A549 (cell line): ENCODE measurements around the gene CTAGE15. TPM values are rescaled to one million over a fixed set of nuclear protein-coding genes. Genes with fewer than 3 reads are reported as not detected.
"Not testable (repeated sequence)": the region's sequence is repeated elsewhere in the genome, so short reads cannot be mapped to it uniquely, and the experiment has no call there.

ENCODE experiments used
- ATAC-seq, 2 experiments: fragments of 200-7000 bp in 1 of 2; fragments of >200 bp in 1 of 2; cut with Nextera tagmentation in 1 of 2; cut with Tn5 transposase in 1 of 2; 3 replicates each; pipeline versions ENCODE4 v1.8.0 to v1.9.1; 2018 to 2020; ENCODE audit warnings: mild to moderate bottlenecking in 1 of 2, moderate library complexity in 1 of 2
- CTCF ChIA-PET: fragments of 300-600 bp; sonication (Branson Sonifier 250); formaldehyde crosslinking; extraction: SDS; loops from one replicate; lab custom pipeline; 2021; ENCODE audit warnings: antibody characterized with exemption, inconsistent platforms; lab: Yijun Ruan, JAX
- POLR2A ChIA-PET: fragments of 350-600 bp; formaldehyde crosslinking; extraction: SDS; loops from one replicate; lab custom pipeline; 2021; ENCODE audit warnings: antibody characterized with exemption, inconsistent platforms; lab: Yijun Ruan, JAX
- DNase-seq, 2 experiments: peaks; one replicate each; pipeline versions ENCODE4 v3.0.0 to v3.0.0-alpha.2; 2011 to 2016; ENCODE audit warnings: low read depth in 1 of 2, low spot score in 1 of 2
- FAIRE-seq: peaks from 2 replicates; lab custom pipeline; 2011; peaks lifted over from hg19 to GRCh38; lab: Jason Lieb, UNC
- H3K27ac ChIP-seq, 2 experiments: fragments of >200 bp; sonication (Bioruptor Twin); formaldehyde crosslinking; 3 replicates each; pipeline ENCODE4 v1.5.1; 2016 to 2017
- H3K4me1 ChIP-seq: fragments of >200 bp; sonication (Bioruptor Twin); formaldehyde crosslinking; 3 replicates; pipeline ENCODE4 v1.6.1; 2016
- H3K4me2 ChIP-seq: fragments of >200 bp; sonication (Bioruptor Twin); formaldehyde crosslinking; 3 replicates; pipeline ENCODE4 v1.6.1; 2016
- H3K4me3 ChIP-seq: fragments of >200 bp; sonication (Bioruptor Twin); formaldehyde crosslinking; 3 replicates; pipeline ENCODE4 v1.5.1; 2016
- H3K9me3 ChIP-seq: fragments of >200 bp; sonication (Bioruptor Twin); formaldehyde crosslinking; 3 replicates; pipeline ENCODE4 v1.6.1; 2016
- WGBS: methylation state at CpG from one replicate; pipeline ENCODE4 v1.1.6; 2017; ENCODE audit errors: missing lambda C conversion rate; 5-methylcytosine and 5-hydroxymethylcytosine counted together
- polyA minus RNA-seq: library from RNA; depleted of rRNA, polyadenylated mRNA; stranded (reverse); fragments of >200 nt; gene quantifications from 2 replicates; pipeline ENCODE4 v1.2.3, GENCODE V29; 2011; rRNA and poly(A)+ RNA removed
- polyA plus RNA-seq, 4 experiments: library from polyadenylated mRNA; depleted of rRNA in 3 of 4; stranded (reverse); fragments of >200 nt; fragmentation: RNase III in 1 of 4; extraction: RNeasy Plus Mini Kit Qiagen cat#74134 plus additional on column Dnase treatment in 1 of 4; gene quantifications; 2 replicates in 3 of 4; 3 replicates in 1 of 4; pipeline ENCODE4 v1.2.3, GENCODE V29; 2011 to 2017

Gene CTAGE15
- polyA plus RNA-seq (2011; rRNA removed): not detected in 2 replicates
- polyA plus RNA-seq (2012; cell fraction: cytosol; rRNA removed): not detected in 2 replicates
- not detected in 2 replicates for polyA plus RNA-seq (2012; cell fraction: nucleus; rRNA removed)
- polyA plus RNA-seq (2017; fragmentation: RNase III; extraction: RNeasy Plus Mini Kit Qiagen cat#74134 plus additional on column Dnase treatment): not detected in 3 replicates
- polyA minus RNA-seq: 0.08 and 0.10 TPM in 2 replicates

- H3K9me3 ChIP-seq, H3K4me1 ChIP-seq, H3K27ac ChIP-seq, DNase-seq, CTCF ChIA-PET, H3K4me2 ChIP-seq, H3K4me3 ChIP-seq, ATAC-seq, POLR2A ChIA-PET, FAIRE-seq: not testable (repeated sequence)
- 89% methylated on average over 2 of the region's 20 CpGs for WGBS
Measured at GRCh38 chr7:143571501-143571900, at the start of gene CTAGE15. CTAGE15 (plus strand) TSS chr7:143571801; CDS start chr7:143571818, 17 bp downstream.

GRCh38 chr7:143522309-143522916, 49.2 kb upstream of the CTAGE15 start:
- ATAC-seq: peak; percentile 98 to 99
- FAIRE-seq: peak; percentile 98
- H3K9me3 ChIP-seq, POLR2A ChIA-PET, H3K4me3 ChIP-seq, CTCF ChIA-PET, H3K27ac ChIP-seq, DNase-seq, H3K4me2 ChIP-seq: not testable (repeated sequence)
- H3K4me1 ChIP-seq: peaks cover 25% of the 10 kb centered on the region
- no CpG with 5 or more reads among the region's 9 CpGs for WGBS

- CTCF ChIA-PET, ATAC-seq, H3K4me1 ChIP-seq: not testable (repeated sequence)
Measured at GRCh38 chr7:143531169-143531926, 40.3 kb upstream of the CTAGE15 start.

GRCh38 chr7:143531932-143532331, 39.7 kb upstream of the CTAGE15 start:
- POLR2A ChIA-PET, ATAC-seq, H3K9me3 ChIP-seq, H3K4me2 ChIP-seq, DNase-seq, H3K4me1 ChIP-seq, CTCF ChIA-PET, FAIRE-seq, H3K4me3 ChIP-seq, H3K27ac ChIP-seq: not testable (repeated sequence)
- no CpG with 5 or more reads among the region's 1 CpG for WGBS

More at GRCh38 chr7:143531169-143531926, 40.3 kb upstream of the CTAGE15 start:
- DNase-seq, H3K27ac ChIP-seq, H3K9me3 ChIP-seq, H3K4me3 ChIP-seq, H3K4me2 ChIP-seq, FAIRE-seq, POLR2A ChIA-PET: not testable (repeated sequence)
- WGBS: 95% methylated on average over 2 of the region's 6 CpGs

GRCh38 chr7:143533213-143533839, 38.3 kb upstream of the CTAGE15 start:
- peak; percentile 98 to 99 for ATAC-seq
- H3K27ac ChIP-seq, CTCF ChIA-PET, FAIRE-seq, POLR2A ChIA-PET, H3K9me3 ChIP-seq, DNase-seq, H3K4me3 ChIP-seq, H3K4me1 ChIP-seq: not testable (repeated sequence)
- H3K4me2 ChIP-seq: peak overlapping the region; percentile 47; the same call in 2 of the 3 replicates
- no CpG with 5 or more reads among the region's 6 CpGs for WGBS

- ATAC-seq, H3K4me3 ChIP-seq, CTCF ChIA-PET, H3K27ac ChIP-seq, POLR2A ChIA-PET, H3K4me1 ChIP-seq, H3K9me3 ChIP-seq, FAIRE-seq, H3K4me2 ChIP-seq, DNase-seq: not testable (repeated sequence)
- WGBS: no CpG with 5 or more reads among the region's 1 CpG
Measured at GRCh38 chr7:143536443-143536842, 35.2 kb upstream of the CTAGE15 start.

GRCh38 chr7:143543288-143544038, 28.1 kb upstream of the CTAGE15 start:
- DNase-seq, H3K27ac ChIP-seq, ATAC-seq, CTCF ChIA-PET, H3K4me2 ChIP-seq, H3K4me1 ChIP-seq, H3K4me3 ChIP-seq, H3K9me3 ChIP-seq, FAIRE-seq, POLR2A ChIA-PET: not testable (repeated sequence)
- no CpG with 5 or more reads among the region's 7 CpGs for WGBS

GRCh38 chr7:143555968-143556367, 15.6 kb upstream of the CTAGE15 start:
- DNase-seq, H3K4me2 ChIP-seq, H3K27ac ChIP-seq, FAIRE-seq, ATAC-seq, CTCF ChIA-PET, H3K4me3 ChIP-seq, H3K9me3 ChIP-seq, H3K4me1 ChIP-seq, POLR2A ChIA-PET: not testable (repeated sequence)
- WGBS: no CpG with 5 or more reads among the region's 1 CpG
